NCI-H524 treated with DMSO at 0.1 percent for 48 hours (cell line): ENCODE results near the gene ZNF57.
A peak's percentile ranks its signal among the peaks of the same experiment; 100 is the strongest.
"Not testable (repeated sequence)": the region's sequence is repeated elsewhere in the genome, so short reads cannot be mapped to it uniquely, and the experiment has no call there.

Source experiments
- DNase-seq: peaks from one replicate; lab custom pipeline; 2025; lab: John Stamatoyannopoulos, UW

Gene ZNF57

GRCh38 chr19:2900296-2901252 is at the start of gene ZNF57:
ZNF57 (plus strand) TSS chr19:2900928; CDS start chr19:2901046, 118 bp downstream.
- DNase-seq, result peak; percentile 93

- no peak for DNase-seq
Measured at GRCh38 chr19:2852598-2852997, 48.1 kb upstream of the ZNF57 start.

- DNase-seq, result no peak
Measured at GRCh38 chr19:2853015-2853606, 47.6 kb upstream of the ZNF57 start.

GRCh38 chr19:2854849-2855248 is 45.9 kb upstream of the ZNF57 start:
- DNase-seq, result no peak

- DNase-seq, result no peak
Measured at GRCh38 chr19:2856457-2857050, 44.2 kb upstream of the ZNF57 start.

- no peak for DNase-seq
Measured at GRCh38 chr19:2858864-2859263, 41.9 kb upstream of the ZNF57 start.

DNA sequence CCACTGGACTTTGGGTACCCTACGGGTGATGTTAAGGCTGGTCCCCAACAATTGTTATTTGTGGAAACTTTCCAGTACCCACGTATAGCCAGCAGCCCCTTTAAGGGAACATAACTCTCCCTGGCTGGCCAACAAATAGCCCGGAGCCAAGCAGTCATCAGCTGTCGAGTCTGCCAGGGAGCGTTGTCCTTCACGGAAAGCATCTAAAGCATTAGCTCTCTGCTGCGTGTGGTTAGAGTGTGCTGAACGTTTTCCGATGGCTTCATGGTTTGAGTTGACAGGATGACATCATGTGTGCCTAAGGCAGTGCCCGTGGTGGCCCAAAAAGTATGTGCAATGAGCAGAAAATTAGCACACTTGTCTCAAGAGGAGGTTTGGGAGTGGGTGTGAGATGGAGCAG is 36.9 kb upstream of the ZNF57 start:
- DNase-seq, result no peak

- DNase-seq, result no peak
Measured at GRCh38 chr19:2865334-2866100, 35.2 kb upstream of the ZNF57 start.

DNA sequence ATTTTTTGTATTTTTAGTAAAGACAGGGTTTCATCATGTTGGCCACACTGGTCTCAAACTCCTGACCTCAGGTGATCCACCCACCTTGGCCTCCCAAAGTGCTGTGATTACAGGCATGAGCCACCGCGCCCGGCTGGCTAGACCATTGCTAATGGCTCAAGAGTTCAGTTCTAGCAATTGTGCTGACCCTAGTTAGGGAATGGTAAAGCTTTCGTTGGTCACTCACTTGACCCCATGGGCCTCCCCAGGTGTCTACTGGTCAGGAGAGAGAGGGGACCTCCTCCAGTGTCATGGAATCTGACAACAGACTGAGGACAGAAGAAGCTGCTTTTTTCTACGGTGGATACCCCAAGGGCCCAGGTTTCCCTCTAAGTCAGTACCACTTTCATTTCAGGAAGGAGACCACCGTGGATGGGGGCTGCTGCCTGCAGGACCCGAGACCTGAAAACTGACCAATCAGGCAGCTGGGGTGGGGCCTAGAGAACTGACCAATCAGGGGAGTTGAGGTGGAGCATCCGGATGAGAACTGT is 34.2 kb upstream of the ZNF57 start:
- no peak for DNase-seq

DNA sequence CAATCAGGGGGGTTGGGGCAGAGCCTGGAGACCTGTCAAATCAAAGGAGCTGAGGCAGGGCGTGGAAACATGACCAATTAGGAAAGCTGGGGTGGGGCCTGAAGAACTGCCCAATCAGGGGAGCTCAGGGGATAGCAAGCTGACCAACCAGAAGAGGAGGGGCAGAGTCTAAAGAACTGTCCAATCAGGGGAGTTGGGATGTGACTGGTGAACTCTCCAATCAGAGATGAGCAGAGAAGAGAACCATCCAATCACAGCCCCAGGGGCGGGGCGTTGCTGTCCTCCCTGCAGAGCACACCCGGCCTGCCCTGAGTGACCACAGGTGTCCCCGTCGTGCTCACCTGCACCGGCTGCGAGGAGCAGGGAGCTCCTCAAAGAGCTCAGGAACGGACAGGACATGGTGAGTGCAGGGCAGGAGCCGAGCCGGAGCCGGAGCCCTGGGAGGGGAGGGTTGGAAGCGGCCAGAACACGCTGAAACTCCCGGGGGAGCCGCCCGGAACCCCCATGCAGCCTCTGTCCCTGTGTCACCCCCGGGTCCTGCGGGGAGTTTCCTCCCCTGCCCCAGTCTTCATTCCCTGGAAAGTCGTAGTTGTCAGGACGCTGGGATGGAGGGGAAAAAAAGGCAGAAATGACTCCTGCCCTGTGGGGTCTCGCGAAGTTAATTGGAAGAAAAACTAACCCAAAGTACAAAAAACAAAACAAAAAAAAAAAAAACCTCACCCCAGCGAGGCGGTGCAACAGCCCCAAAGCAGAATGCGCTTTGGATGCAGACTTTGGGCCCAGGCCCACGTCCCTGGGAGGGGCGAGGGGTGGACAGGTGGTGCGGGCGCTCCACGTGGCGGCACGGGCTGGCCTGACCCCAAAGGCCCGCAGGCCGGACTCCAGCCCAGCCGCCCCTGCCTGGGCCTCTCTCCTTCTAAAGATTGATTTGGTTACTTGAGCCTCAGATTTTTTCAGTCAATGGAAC is 33.4 kb upstream of the ZNF57 start, which contains the start of gene ZNF556:
Gene ZNF556 (plus strand): TSS at position 311 of the 967 bp plus-strand sequence. CDS start 87 bp downstream, at position 398.
- peak; percentile 53 for DNase-seq

- no peak for DNase-seq
Measured at GRCh38 chr19:2869618-2870017, 31.1 kb upstream of the ZNF57 start.

GRCh38 chr19:2872175-2872574 is 28.6 kb upstream of the ZNF57 start:
- not testable (repeated sequence) for DNase-seq

DNA sequence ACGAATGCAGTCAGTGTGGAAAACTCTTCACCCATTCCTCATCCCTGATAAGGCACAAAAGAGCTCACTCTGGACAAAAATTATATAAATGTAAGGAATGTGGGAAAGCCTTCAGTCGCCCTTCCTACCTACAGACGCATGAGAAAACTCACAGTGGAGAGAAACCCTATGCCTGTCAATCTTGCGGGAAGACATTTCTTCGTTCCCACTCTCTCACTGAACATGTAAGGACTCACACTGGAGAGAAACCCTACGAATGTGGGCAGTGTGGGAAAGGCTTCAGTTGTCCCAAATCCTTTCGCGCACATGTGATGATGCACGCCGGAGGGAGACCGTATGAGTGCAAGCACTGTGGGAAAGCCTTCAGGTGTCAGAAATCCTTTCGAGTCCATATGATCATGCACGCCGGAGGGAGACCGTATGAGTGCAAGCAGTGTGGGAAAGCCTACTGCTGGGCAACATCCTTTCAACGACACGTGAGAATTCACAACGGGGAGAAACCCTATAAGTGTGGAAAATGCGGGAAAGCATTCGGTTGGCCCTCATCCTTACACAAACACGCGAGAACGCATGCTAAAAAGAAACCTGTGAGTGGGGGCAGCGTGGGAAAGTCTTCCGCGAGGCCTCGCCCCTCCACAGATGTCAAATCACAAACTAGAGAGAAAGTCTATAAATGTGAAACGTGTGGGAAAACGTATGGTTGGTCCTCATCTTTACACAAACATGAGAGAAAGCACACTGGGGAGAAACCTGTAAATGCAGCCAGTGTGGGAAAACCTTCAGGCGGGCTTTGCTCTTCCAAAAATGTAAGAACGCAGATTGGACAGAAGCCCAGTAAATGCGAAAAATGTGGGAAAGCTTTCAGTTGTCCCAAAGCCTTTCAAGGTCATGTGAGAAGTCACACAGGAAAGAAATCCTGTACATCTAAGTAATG is 23.1 kb upstream of the ZNF57 start:
- no peak for DNase-seq

GRCh38 chr19:2883686-2884439 is 16.9 kb upstream of the ZNF57 start:
- DNase-seq, result no peak

GRCh38 chr19:2885736-2886135 is 15.0 kb upstream of the ZNF57 start:
- DNase-seq, result no peak

GRCh38 chr19:2887391-2887914 is 13.3 kb upstream of the ZNF57 start:
- peak; percentile 62 for DNase-seq

- DNase-seq, result no peak
Measured at GRCh38 chr19:2888731-2889224, 11.9 kb upstream of the ZNF57 start.

DNA sequence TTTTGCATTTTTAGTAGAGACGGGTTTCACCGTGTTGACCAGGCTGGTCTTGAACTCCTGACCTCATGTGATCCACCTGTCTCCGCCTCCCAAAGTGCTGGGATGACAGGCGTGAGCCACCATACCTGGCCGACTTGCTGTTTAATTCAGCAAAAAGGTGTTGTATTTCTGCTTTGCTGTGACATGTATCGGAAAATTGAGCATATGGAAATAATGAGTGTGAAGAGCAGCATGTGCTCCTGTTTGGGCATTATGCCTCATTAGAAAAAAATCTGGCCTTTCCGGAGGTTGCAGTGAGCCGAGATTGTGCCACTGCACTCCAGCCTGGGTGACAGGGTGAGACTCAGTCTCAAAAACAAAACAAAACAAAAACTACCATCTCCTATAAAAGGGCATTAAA is 10.2 kb upstream of the ZNF57 start:
- not testable (repeated sequence) for DNase-seq
